HG03565 (cell line): ENCODE measurements around the gene TMEM260.
"Not testable (repeated sequence)": the region's sequence is repeated elsewhere in the genome, so short reads cannot be mapped to it uniquely, and the experiment has no call there.

ENCODE experiments used
- ATAC-seq: cut with Tn5 transposase; IDR thresholded peaks from one replicate; pipeline ENCODE4 v1.9.1; 2021; ENCODE audit warnings: mild to moderate bottlenecking, moderate library complexity; ENCODE audit not compliant: unreplicated experiment

Gene TMEM260

DNA sequence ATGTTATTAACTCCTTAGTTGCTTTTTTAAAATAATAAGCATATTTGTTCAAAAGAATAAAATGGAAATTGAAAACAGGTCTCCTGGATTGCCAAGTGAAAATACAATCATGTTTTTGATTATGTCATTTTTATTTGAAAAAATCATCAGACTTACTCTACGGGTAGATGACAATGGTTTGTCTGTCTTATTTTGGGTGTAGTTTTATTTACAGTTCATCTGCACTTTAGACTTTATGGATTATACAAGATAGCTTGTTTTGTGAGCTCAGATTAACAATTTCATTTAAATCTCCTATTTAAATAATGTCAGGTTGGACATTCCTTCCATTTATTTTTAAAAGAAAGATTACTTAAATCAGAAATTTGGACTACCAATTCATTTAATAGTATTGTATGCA is 14.8 kb downstream of the TMEM260 start:
- ATAC-seq: no peak

DNA sequence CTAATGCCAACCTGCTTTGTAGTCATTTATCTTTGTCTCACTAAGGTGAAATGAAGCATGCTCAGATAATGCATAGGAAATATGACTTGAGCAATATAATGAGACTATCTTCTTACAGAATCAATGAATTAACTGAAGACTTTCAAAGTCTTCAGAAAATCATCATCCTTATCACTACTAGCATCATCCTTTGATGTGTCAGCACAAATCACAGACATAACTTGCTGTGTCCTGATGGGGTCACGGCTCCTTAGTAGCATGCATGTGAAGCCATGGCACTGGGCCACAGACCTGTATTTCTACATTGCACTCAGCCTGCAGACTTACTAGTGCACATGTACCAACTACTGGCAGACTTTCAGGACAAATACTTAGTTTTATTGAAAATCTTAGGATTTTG is 18.9 kb downstream of the TMEM260 start:
- no peak for ATAC-seq

DNA sequence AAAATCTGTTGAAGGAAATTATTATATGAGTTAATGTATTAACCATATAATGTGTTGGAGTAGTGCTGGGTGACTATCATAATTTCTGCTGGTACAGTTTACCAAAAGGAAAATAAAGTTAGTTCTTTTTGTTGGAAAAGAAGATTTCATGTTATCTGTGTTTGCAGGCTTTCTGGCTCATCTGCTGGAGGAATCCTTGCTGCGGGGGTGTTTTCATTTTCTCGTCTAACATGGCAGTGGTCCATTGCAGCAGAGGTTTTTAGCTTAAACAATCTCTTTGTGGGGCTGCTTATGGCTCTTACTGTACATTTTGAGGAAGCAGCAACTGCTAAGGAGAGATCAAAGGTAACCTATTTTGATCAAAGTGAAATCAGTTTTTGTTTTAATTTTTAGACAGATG is 24.1 kb downstream of the TMEM260 start:
- ATAC-seq: no peak

DNA sequence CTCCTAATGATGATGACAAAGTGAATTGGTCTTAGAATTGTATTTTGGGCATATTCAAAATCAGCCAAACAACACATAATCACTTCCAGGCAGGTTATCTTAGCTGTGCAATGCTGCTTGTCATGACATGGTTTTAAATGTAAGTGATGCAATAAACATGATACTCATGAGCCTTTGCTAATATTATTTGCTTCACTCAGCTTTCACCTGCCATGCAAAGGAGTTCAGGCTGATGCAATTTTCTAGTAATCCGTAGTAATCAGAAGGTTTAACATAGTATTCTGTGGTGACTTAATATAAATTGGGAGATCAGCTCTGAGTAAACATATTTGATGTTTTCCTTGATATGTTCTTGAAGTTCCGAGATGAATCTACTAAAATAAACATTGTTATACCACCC is 29.1 kb downstream of the TMEM260 start:
- ATAC-seq: no peak

DNA sequence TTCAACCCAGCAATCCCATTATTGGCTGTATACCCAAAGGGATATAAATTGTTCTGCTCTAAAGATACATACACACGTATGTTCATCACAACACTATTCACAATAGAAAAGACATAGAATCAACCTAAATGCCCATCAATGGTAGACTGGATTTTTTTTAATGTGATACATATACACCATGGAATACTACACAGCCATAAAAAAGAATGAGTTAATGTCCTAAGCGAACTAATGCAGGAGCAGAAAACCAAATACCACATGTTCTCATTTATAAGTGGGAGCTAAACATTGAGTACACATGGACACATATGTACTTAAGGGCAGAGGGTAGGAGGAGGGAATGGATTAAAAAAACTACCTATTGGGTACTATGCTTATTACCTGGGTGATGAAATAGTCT is 32.1 kb downstream of the TMEM260 start:
- ATAC-seq: not testable (repeated sequence)

DNA sequence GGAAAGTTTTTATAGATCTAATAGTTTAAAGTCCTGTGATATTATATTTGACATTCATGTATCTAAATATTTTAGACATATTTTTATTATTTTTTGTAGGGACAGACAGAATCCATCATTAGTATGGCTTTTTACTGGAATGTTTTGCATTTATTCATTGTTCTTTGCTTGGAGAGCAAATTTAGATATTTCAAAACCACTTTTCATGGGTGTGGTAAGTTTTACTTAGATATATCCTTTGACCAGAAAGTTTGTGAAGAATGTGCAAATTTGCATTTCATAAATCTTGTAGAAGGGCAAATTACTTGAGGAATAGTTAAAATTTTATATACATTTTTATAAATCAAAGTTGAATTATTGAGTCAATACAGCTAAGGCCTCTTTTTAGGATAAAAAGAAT is 37.5 kb downstream of the TMEM260 start:
- no peak for ATAC-seq

DNA sequence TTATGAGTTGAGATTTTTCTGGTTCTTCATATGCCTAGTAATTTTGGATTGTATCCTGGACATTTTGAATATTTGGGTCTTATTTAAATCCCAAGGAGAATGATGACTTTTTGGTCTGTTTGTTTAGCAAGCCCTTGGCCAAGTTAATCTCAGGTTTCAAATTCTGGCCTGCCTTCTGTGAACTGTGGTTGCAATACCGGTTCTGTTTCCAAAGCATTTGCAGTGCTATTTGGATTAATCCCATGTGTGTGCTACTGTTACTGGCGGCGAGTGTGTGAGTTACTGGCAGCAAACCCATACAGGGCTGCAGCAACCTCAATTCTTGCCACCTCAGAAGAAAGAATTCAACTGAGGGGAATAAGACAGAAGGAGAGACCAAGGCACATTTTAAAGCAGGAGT is 51.1 kb downstream of the TMEM260 start:
- no peak for ATAC-seq

DNA sequence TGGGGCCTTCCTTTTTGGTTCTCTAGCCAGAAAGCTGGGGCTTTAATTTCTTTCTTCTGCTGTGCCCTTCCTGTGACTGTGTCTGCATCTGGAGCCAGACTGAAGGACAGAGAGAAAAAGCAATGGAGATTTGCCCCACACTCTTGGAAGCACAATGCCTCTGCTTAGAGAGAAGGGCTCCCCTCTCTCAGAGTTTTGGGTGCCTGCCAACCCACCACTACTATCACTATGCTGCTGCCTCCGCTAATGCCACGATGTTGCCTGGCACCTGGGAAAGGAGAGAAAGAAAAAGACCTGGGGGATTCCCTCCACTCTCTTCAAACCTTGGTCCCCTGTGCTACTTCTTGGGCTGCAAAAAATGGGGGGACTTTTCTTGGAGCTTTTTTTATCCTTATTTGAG is 52.6 kb downstream of the TMEM260 start:
- ATAC-seq: no peak

DNA sequence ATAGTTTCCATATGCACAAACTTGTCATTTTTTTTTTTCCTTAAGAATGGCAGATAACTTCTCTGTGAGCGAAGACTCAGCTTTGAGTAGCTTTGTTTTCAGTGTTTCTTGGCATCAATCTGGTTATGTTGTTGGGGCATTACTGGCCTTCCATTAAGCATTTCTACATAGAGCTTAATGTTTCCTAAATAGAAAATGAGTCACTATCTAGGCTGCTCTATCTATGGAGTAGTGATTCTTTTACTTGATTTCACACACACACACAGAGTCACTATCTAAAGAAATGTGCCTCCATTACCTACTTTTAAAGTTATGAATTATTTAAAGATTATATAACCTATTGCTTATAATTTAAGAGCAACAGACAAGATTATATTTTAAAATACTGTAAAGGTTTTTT is 53.9 kb downstream of the TMEM260 start:
- ATAC-seq: no peak

DNA sequence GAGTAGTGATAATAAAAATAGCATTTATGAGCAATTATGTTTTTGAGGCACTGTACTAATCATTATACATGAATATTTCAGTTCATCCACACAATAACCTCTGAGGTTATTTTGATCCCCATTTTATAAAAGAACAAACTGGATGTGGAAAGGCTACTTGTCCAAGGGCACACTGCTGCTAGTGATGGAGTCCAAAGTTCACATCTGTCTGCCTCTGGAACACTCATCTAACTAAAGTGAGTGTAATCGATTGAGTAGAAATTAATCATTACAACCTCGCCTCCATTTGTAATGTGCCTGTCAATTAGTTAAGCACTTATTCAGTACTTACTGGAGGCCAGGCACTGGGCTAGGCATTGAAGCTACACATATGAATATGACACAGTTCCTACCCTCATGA is 55.4 kb downstream of the TMEM260 start:
- ATAC-seq: no peak

DNA sequence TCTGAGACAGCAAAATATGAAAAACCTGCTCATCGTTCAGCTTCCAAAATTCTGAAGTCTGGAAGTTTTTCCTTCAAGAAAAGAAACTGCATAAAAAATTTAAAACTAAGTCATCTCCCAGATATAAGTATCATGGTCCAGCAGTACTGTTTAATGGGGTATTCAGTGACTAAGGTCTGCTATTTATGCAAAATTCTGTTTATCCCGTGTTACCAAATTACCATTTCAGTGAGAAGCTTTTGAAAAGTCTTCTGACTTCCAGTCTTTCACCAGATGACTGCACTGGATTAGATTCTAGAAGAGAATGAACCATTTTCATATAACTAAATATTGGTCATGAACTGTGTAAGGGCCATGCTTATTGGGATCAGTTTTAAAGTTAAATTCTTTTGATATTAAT is 67.9 kb downstream of the TMEM260 start:
- ATAC-seq: no peak

DNA sequence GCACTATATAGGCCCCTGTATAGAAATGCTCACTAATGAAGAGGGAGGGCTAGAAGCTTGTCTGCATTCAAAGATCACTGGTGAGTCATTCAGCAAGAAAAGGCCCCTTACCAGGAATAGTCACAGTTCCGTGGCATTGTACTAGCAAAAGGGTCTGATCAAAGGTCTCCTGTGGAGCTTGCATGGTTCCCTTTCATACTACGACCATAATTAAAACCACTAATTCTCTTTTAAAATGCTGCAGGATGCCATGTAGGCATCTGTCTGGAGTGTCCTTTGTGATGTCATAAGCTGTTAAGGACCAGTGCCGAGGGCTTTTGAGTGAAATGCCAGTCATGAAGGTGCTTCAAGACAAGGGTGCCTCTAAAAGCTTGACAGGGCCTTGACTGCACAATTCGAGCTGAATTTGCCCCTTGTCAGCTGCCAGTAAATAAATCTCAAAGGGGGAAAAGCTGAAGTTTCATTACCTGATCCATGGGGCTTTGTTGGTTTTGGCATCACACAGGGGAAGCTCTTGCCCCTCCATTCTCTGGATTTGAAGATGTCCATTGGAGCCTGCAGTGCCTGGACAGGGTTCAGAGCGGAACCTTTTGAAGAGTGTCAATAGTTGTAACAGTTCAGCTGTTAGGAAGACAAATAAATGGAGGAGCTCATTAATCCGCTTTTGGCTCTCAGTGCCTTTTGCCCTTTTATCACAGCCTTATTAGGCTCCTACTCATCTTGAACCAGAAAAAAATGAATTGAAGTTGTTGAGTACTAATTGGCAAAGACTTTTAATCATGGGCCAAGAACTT is 69.1 kb downstream of the TMEM260 start:
- no peak for ATAC-seq

DNA sequence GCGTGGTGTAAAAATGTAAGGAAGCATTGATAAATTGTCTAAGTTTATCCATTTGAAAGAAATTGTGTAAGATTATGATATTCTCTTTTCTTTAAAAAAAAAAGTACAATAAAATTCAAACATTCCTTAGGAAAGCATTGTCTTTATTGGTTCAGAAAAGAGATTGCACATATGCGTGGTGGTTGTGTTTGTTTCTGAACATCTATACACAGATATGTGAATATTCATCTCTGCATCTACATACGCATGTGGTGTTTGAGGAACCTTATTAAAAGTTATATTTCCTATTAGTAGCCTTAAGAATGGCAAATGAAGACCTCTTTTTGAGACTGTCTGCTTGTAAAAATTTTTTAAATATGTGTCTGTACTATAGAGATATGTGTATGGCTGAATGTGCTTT is 69.8 kb downstream of the TMEM260 start:
- ATAC-seq: no peak

DNA sequence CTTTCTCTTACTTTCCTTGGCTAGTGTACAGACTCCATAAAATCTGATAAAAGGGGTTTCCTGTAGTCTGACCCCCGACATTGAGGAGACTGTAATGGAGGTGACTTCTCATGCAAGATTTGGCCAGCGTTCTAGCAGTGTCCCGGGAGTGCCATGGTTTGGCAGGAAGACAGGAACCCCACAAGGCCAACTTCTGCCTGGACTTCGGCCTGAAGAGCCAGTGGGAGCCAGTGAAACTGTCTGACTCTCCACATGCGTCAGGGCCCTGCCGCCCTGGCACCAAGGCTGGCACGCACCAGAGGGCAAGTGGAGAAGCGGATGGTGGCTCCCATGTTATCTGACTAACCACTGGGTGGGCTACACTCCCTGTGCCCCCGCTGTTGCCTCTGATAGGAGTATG is 70.5 kb downstream of the TMEM260 start:
- ATAC-seq: no peak

DNA sequence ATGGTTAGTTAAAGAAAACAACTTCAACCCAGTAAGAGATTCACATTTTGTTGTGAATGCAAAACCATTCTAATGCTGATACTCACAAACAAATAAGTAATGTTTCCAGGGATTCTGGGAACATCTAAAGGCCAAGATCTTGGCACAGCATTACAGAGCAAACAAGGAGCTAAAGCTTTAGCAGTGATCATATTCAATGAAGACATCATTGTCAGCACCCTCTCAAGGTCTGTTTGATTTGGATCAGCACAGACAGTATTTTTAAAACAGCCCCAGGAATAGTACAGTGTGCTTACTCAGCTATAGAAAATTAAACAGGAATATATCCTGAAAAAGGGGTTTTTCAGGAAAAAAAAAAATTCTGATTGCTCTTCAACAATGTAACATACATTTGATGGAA is 71.4 kb downstream of the TMEM260 start:
- no peak for ATAC-seq

DNA sequence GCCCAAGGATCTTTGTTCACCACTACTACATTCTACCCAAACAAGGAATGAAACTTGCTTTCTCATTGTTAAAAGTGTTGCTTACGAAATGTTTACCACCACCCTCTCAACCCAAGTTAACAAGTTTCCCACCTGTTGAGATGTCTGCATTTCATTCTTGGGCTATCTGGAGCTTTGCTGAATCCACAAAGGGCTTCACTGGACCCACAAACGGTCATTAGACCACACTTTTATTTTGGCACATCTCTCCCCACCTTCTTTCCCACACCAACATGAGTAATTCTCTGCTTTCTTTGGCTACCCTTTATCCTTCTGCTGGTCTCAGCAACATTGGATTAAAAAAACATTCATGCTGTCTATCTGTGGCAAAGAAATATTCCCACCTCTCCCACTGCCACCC is 78.0 kb downstream of the TMEM260 start:
- ATAC-seq: no peak

DNA sequence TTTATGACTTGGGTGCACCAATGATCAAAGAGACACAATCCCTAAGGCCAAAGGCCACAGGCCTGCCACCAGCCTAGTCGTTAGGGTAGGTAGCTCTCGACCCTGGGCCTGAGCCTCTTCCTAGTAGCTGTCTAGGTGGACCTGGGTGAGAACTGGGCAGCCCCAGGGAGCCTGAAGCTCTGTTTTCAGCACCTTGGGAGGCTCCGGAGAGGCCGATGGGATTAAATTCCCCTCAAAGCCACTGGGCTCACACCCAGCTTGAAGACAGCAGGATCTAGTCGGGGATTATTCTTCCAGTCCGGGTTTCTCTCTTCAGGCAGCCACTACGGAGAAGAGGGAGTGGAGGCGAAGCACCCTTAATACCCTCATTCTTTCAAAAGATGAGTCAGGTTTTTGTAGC is 79.8 kb downstream of the TMEM260 start:
- no peak for ATAC-seq

DNA sequence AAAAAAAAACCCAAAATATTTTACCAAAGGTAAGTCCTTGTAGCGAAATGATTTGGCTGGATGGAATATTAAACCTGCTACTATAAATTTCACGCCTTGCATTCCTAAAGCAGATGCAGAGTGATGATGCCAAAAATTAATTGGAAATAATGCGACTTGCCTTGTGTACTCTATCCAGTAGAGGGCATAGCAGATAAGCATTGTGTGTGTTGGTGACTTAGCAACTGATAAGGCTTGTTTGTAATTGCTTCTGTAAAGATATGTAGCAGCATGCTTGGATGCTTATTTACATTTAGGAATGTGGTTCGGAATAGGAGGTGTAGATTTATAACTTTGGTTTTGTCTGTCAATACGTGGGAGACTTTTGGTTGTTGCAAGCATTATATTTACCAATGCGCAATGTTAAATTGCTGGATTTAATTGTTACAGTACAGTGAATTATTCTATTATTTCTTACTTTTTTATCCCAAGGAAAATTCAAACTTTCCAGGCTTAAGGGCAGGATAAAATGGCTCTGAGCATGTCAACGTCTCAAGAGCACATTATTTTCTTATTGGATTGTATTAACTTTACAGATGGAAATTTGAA is 80.5 kb downstream of the TMEM260 start:
- no peak for ATAC-seq

DNA sequence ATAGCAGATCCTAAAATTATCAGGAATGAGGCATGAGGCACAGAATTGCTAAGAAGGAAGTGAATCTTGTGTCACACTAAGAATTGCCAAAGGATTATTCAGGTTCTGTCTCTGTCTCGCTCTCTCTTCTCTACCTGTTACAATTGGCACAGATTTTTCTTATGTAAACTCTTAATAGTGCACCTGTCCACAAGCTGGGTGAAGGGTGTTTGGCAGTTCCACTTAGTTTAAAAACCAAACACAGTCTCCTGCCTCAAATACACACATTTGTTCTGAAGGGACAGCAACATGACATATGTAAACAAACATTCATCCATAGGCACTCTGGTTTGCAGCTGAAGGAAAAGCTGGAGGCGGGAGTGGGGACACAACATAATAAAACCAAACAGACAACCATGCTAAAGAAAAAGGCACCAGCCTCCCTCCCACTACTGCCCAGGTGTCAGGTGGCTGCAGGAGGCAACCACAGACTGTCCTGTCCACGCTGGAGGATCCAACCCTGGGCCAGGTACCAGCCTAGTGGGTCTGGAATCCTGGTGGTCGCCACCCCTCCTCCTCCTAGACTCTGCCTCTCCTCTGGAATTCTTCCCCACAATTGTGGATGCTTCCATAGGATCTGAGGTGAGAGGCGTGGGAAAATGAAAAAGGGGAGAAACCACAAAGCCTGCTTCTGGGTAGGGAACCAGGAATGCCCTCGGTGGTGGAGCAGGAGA is 81.2 kb downstream of the TMEM260 start:
- no peak for ATAC-seq

DNA sequence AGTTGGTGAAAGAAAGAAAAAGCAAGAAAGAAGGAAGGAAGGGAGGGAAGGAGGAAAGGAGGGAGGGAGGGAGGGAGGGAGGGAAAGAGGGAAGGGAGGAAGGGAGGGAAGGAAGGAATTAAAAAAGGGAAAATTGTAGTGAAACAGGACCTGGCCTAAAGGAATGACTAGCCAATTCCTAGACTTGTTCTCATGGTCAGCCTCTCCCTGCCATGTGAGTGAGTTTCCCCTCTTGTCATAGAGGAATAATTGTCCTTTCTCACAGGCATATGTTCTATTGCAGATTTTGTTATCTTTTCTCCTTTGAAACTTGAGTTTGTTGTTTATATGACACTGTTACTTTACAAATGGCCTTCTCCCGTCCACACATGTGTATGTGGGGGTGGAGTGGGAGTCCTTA is 81.9 kb downstream of the TMEM260 start:
- no peak for ATAC-seq

DNA sequence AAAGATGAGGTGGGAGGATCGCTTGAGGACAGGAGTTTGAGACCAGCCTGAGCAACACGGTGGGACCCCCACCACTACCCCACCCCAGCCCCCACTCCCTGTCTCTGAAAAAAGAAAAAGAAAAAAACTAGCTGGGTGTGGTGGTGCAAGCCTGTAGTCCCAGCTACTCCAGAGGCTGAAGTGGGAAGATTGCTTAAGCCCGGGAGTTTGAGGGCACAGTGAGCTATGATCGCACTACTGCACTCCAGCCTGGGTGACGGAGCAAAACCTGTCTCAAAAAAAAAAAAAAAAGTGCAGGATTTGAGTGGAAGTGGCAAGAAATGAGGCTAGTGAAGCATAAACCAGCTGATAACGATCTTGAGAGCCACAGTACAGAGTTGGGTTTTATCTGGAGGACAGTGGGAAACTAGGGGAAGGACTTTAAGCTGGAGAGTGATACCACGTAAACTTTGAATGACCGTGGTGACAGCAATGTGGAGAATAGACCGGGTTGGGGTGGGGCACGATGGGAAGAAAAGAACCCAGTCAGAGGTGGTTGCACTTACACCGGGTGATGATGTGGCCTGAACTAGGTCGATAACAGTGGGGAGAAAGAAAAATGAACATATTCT is 85.3 kb downstream of the TMEM260 start:
- ATAC-seq: no peak

DNA sequence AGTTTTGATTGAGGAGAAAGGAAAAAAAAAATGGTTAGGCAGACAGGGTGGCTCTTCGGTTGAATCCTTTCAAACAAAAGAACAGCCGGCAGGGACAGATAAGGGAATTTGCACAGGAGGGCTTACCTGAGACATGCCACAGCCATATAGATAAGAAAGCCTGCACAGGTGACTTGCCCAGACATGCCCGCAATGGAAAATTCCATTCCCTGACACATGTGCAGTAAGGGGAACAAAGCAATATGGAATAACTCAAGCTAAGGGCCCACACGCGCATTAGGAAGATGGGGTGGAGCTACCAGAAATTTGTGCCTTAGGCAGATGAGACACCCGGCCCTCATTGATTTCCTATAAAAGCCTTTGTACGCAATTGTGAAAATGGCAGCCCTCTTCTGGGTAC is 86.7 kb downstream of the TMEM260 start:
- ATAC-seq: no peak
